NCI-H1105 (cell line): ENCODE results near the gene SP9.

Source experiments
- DNase-seq: peaks from one replicate; lab custom pipeline; 2025; lab: John Stamatoyannopoulos, UW

Gene SP9

GRCh38 chr2:174333372-174334277 is 1.1 kb upstream of the SP9 start:
- no peak for DNase-seq

GRCh38 chr2:174334278-174334715 is 457 bp upstream of the SP9 start:
- no peak for DNase-seq

GRCh38 chr2:174335254-174335987 is 667 bp downstream of the SP9 start:
- peak; percentile 41 for DNase-seq

DNA sequence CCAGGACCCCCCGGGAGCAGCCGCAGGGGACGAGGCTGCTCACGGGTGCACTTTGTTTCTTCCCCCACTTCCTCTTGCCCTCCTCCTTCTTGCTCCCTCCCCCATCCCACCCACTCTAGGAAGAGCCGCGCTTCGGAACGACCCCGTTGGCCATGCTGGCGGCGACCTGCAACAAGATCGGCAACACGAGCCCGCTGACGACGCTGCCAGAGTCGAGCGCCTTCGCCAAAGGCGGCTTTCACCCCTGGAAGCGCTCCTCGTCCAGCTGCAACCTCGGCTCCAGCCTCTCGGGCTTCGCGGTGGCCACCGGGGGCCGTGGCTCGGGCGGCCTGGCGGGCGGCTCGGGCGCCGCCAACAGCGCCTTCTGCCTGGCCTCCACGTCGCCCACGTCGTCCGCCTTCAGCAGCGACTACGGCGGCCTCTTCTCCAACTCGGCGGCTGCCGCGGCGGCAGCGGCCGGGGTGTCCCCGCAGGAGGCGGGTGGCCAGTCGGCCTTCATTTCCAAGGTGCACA is 1.3 kb downstream of the SP9 start:
- DNase-seq, result peak; percentile 41

DNA sequence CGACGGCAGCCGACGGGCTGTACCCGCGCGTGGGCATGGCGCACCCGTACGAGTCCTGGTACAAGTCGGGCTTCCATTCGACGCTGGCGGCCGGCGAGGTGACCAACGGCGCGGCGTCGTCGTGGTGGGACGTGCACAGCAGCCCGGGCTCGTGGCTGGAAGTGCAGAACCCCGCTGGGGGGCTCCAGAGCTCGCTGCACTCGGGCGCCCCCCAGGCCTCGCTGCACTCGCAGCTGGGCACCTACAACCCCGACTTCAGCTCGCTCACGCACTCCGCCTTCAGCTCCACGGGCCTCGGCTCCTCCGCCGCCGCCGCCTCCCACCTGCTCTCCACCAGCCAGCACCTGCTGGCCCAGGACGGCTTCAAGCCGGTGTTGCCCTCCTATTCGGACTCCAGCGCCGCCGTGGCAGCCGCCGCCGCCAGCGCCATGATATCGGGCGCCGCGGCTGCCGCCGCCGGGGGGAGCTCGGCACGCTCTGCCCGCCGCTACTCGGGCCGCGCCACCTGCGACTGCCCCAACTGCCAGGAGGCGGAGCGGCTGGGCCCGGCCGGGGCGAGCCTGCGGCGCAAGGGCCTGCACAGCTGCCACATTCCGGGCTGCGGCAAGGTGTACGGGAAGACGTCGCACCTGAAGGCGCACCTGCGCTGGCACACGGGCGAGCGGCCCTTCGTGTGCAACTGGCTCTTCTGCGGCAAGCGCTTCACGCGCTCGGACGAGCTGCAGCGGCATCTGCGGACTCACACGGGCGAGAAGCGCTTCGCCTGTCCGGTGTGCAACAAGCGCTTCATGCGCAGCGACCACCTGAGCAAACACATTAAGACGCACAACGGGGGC is 2.0 kb downstream of the SP9 start:
- peak; percentile 47 for DNase-seq

DNA sequence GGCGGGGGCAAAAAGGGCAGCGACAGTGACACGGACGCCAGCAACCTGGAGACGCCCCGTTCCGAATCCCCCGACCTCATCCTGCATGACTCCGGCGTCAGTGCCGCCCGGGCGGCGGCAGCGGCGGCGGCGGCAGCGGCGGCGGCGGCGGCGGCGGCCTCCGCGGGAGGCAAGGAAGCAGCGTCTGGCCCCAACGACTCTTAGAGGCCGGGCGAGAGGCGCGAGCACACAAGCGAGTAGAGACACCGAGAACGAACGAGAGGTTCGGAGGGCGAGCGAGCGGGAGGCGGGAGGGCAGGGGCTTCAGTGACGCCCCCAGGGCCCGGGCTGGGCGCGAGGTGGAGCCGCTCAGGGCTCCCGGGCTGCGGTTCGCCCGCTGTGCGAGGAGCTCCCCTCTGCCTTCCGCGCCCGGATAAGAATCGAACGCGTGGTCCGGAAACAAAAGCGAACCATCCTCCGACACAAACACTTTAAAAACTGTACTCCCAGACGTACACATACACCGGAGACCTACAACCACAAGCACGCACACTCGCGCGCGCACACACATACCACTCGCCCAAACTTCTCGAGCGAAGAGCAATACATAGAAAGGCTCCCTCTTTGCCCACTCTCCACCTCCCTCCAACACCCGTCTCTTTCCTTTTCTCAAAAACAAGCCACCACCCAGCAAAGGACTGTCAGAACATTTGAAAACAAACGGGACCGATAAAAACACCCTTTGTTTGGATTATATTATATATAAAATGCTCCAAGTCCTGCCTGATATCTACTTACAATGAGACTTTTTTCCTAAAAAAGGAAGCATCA is 2.8 kb downstream of the SP9 start:
- peak; percentile 6 for DNase-seq

GRCh38 chr2:174338147-174338605 is 3.4 kb downstream of the SP9 start:
- DNase-seq, result no peak

- DNase-seq, result peak; percentile 38
Measured at GRCh38 chr2:174338671-174339560, 4.2 kb downstream of the SP9 start.

DNA sequence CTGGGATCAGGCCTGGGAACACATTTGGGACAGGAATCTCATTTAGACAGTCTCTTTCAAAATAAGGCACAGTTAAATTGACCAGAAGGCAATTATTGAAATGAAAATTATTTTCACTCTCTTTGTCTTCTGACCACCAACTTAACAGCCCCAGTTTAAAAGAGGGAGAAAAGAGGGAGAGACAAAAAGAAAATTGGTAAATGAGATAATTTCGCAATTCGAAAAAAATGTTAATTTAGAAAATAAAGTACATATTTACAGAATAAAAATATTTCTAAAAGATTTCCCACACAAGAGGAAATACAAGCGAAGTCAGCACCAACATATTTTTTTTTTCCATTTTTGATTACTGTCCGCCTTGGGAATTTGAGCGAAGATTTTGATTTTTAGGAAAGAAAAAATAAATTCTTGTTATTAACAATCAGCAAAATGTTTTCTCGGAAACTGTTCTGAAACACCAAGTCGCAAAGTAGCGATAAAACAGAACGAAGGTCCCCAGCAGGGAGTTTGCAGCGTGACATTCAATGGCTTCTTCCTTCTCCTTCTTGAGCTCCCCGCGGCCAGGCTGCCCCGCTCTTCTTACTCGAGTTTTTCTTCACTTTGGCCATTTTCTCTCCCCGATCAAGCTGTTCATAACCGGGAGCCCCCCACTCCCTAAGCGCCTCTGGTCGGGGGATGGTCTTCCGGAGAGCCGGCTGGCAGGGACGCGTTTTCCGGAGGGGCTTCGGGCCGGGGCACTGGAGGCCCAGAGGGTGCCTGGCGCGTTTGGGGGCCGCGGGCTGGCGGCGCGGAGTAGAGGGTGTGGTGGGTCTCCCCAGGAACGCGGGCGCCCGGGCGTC is 5.0 kb downstream of the SP9 start:
- DNase-seq, result no peak

- DNase-seq, result no peak
Measured at GRCh38 chr2:174340400-174341292, 5.9 kb downstream of the SP9 start.

GRCh38 chr2:174341293-174341994 is 6.7 kb downstream of the SP9 start:
- DNase-seq, result peak; percentile 40

DNA sequence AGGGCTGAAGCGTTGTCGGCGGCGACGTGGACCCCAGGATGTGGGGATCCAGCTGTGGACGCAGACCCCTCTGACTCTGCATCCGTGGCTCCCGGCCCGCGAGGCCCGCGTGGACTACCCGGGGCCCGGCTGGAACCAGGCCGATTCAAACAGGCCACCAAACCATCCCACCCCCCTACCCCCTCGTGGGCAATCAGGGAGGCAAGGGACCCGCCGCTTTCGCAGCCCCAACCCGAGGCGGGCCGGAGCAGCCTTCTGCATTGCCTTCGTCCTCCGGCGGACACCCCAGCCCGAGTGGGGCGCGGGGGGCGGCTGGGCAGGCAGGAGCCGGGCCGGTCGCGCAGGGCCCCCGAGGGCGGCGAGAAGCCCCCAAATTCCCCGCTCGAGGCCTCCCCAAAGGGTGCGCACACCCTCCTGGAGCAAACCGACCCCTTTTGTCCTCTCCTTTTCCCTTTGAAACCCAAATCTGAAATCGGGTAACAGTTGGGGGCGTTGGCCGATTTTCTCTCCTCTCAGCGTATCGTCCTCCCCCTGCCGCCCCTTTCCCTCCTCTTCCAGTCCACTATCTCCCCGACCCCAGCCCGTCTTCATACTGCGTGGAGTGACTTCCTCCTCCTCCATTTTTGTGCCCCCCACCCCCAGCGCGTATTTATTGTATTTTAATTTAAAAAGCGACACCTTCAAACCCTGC is 7.4 kb downstream of the SP9 start:
- no peak for DNase-seq

- peak; percentile 65 for DNase-seq
Measured at GRCh38 chr2:174342686-174343342, 8.1 kb downstream of the SP9 start.

DNA sequence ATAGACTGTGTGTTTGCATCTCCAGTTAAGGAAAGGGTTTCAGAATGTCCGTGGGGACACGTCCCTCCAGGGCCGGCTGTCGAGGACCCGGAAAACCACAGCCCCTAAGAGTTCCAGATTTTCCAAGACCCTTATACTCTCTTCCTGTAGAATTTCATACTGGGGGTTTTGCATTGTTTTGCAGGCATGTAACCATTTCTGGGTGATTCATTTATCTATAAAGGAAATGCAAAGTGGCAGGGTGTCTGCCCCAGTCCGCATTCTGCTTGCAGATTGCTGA is 8.5 kb downstream of the SP9 start:
- no peak for DNase-seq

- DNase-seq, result no peak
Measured at GRCh38 chr2:174343623-174344455, 9.1 kb downstream of the SP9 start.
